Endothelial cell of umbilical vein (primary cell): ENCODE measurements around the gene ACSS1. TPM values are rescaled to one million over a fixed set of nuclear protein-coding genes. Genes with fewer than 3 reads are reported as not detected.

Source experiments
- BruUV-seq: library from RNA; stranded (reverse); fragments of 400-500 nt; replicated peaks from 2 replicates; lab custom pipeline; 2021; lab: Mats Ljungman, UMichigan
- CTCF ChIA-PET: fragments of 300-600, 350-600 bp; sonication (Branson Sonifier 250); formaldehyde crosslinking; loops from one replicate; lab custom pipeline; 2021; ENCODE audit warnings: antibody characterized with exemption, inconsistent platforms; lab: Charles Lee
- POLR2A ChIA-PET: fragments of 300-600, 350-600 bp; sonication (Branson Sonifier 250); formaldehyde crosslinking; loops from one replicate; lab custom pipeline; 2021; ENCODE audit warnings: antibody characterized with exemption, inconsistent platforms; lab: Charles Lee
- DNase-seq: peaks from one replicate; pipeline ENCODE4 v3.0.0-alpha.2; 2011; ENCODE audit warnings: low read depth, low spot score
- FAIRE-seq: peaks from 2 replicates; lab custom pipeline; 2011; peaks lifted over from hg19 to GRCh38; lab: Jason Lieb, UNC
- H2AFZ ChIP-seq: 2 replicates; pipeline ENCODE4 v1.6.0; 2012; ENCODE audit warnings: low read depth, low read length, control low read depth, inconsistent platforms
- H3K27ac ChIP-seq: 2 replicates; pipeline ENCODE4 v1.5.1; 2011; ENCODE audit warnings: low read depth, mild to moderate bottlenecking, control low read depth, low read length, moderate library complexity; ENCODE audit not compliant: insufficient read depth
- H3K27me3 ChIP-seq, 2 experiments: 2 replicates each; pipeline versions ENCODE4 v1.6.0 to v1.6.1; 2011; ENCODE audit warnings: low read length in 2 of 2, mixed read lengths in 1 of 2; ENCODE audit not compliant: control insufficient read depth in 2 of 2, insufficient read depth in 2 of 2
- H3K36me3 ChIP-seq, 2 experiments: 2 replicates in 1 of 2; 3 replicates in 1 of 2; pipeline ENCODE4 v1.5.1; 2011; ENCODE audit warnings: low read length in 2 of 2, mild to moderate bottlenecking in 1 of 2, moderate library complexity in 1 of 2; ENCODE audit not compliant: control insufficient read depth in 2 of 2, insufficient read depth in 2 of 2; ENCODE audit errors: extremely low read depth in 1 of 2
- H3K4me1 ChIP-seq: 3 replicates; pipeline ENCODE4 v1.5.1; 2011; ENCODE audit warnings: mild to moderate bottlenecking, low read length; ENCODE audit not compliant: control insufficient read depth, insufficient read depth; ENCODE audit errors: extremely low read depth
- H3K4me2 ChIP-seq: 2 replicates; pipeline ENCODE4 v1.6.1; 2011; ENCODE audit warnings: low read length, control low read depth, mixed read lengths; ENCODE audit not compliant: insufficient read depth
- H3K4me3 ChIP-seq, 3 experiments: fragments of 200-600 bp in 1 of 3; sonication (generic), shearing (Covaris generic) in 1 of 3; replicated peaks in 1 of 3; 2 replicates each; pipeline ENCODE4 v1.5.1; 2011 to 2016; ENCODE audit warnings: control low read depth in 3 of 3, low read length in 3 of 3, mild to moderate bottlenecking in 2 of 3, inconsistent platforms in 1 of 3, low read depth in 1 of 3, moderate library complexity in 1 of 3; ENCODE audit not compliant: insufficient read depth in 1 of 3
- H3K79me2 ChIP-seq: 2 replicates; pipeline ENCODE4 v1.6.0; 2012; ENCODE audit warnings: low read length, inconsistent platforms; ENCODE audit not compliant: control insufficient read depth, insufficient read depth
- H3K9ac ChIP-seq: replicated peaks from 2 replicates; pipeline ENCODE3; 2011; ENCODE audit warnings: low read length, control low read depth; ENCODE audit not compliant: insufficient read depth; ENCODE audit errors: extremely low read depth
- H3K9me1 ChIP-seq: replicated peaks from 3 replicates; pipeline ENCODE4 v1.6.0; 2011; ENCODE audit warnings: mild to moderate bottlenecking, low read length; ENCODE audit not compliant: control insufficient read depth, insufficient read depth; ENCODE audit errors: extremely low read depth
- H3K9me3 ChIP-seq: replicated peaks from 2 replicates; pipeline ENCODE4 v1.5.1; 2012; ENCODE audit warnings: low read length, inconsistent platforms; ENCODE audit not compliant: control insufficient read depth, insufficient read depth
- H4K20me1 ChIP-seq: replicated peaks from 2 replicates; pipeline ENCODE3; 2011; ENCODE audit warnings: mild to moderate bottlenecking, low read length; ENCODE audit not compliant: control insufficient read depth, insufficient read depth; ENCODE audit errors: extremely low read depth
- EZH2 ChIP-seq: IDR thresholded peaks from 2 replicates; pipeline ENCODE4 v1.6.1; 2012; ENCODE audit warnings: borderline replicate concordance, low read depth, mild to moderate bottlenecking, moderate library complexity, low read length, inconsistent platforms; ENCODE audit not compliant: severe bottlenecking
- FOS ChIP-seq: IDR thresholded peaks from 2 replicates; pipeline ENCODE4 v1.6.1; 2011; ENCODE audit warnings: mild to moderate bottlenecking, low read length, moderate library complexity, borderline replicate concordance; ENCODE audit not compliant: insufficient read depth
- GATA2 ChIP-seq: IDR thresholded peaks from 2 replicates; pipeline ENCODE4 v1.7.0; 2011; ENCODE audit warnings: low read depth, mild to moderate bottlenecking, moderate library complexity, mixed read lengths, low read length; ENCODE audit not compliant: insufficient read length, insufficient read depth
- JUN ChIP-seq: IDR thresholded peaks from 2 replicates; pipeline ENCODE4 v1.6.1; 2011; ENCODE audit warnings: borderline replicate concordance, low read depth; ENCODE audit not compliant: insufficient read length, insufficient read depth
- MYC ChIP-seq: IDR thresholded peaks from one replicate; pipeline ENCODE4 v1.6.1; 2011; ENCODE audit warnings: mild to moderate bottlenecking, low read depth, low read length
- POLR2A ChIP-seq: IDR thresholded peaks from 2 replicates; pipeline ENCODE4 v1.6.1; 2012; ENCODE audit warnings: low read depth, mild to moderate bottlenecking, control low read depth, low read length
- POLR2AphosphoS5 ChIP-seq: IDR thresholded peaks from 2 replicates; pipeline ENCODE4 v1.6.1; 2012; ENCODE audit warnings: low read depth, mild to moderate bottlenecking, control low read depth, low read length, moderate library complexity; ENCODE audit not compliant: insufficient read depth
- dilution Hi-C: fragments of 300-500 bp; cut with MboI; formaldehyde crosslinking; loops from one replicate; pipeline ENCODE4 v1.15.0; 2019; ENCODE audit warnings: low sequenced_read_pairs; ENCODE audit not compliant: extremely low pct_ligation_motif_present
- intact Hi-C: fragments of 100-400 bp; cut with micrococcal nuclease; formaldehyde crosslinking; loops from one replicate; pipeline ENCODE4 v1.10.0; 2022
- polyA plus RNA-seq, 4 experiments: library from polyadenylated mRNA; depleted of rRNA in 3 of 4; stranded (reverse) in 3 of 4; unstranded in 1 of 4; fragments of >200 nt; gene quantifications; 2 replicates each; pipeline versions ENCODE4 v1.2.1 to v1.2.3, GENCODE V29; 2011 to 2012; ENCODE audit warnings: missing spikeins in 1 of 4
- total RNA-seq: library from RNA; stranded (reverse); gene quantifications from 2 replicates; pipeline ENCODE4 v1.2.3, GENCODE V29; 2021
- TF ChIP-seq, protein P1 (sequence below): IDR thresholded peaks from 2 replicates; pipeline ENCODE4 v1.6.1; 2011; ENCODE audit not compliant: insufficient read depth, insufficient read length
- TF ChIP-seq, protein P2 (sequence below), 2 donors: IDR thresholded peaks; 1 replicate in 1 of 2; 2 replicates in 1 of 2; pipeline ENCODE4 v1.5.1; 2011; ENCODE audit warnings: low read length in 2 of 2, mild to moderate bottlenecking in 2 of 2, moderate library complexity in 2 of 2, control low read depth in 1 of 2, inconsistent platforms in 1 of 2, low read depth in 1 of 2; ENCODE audit not compliant: insufficient read depth in 1 of 2; ENCODE audit errors: extremely low read depth in 1 of 2

The ACSS1 gene
- total and polyA plus RNA-seq, 2 donors (not counting 3 experiments of a cell fraction or from before 2014, with no cell fraction given), result 6.2 to 17.9 TPM

DNA sequence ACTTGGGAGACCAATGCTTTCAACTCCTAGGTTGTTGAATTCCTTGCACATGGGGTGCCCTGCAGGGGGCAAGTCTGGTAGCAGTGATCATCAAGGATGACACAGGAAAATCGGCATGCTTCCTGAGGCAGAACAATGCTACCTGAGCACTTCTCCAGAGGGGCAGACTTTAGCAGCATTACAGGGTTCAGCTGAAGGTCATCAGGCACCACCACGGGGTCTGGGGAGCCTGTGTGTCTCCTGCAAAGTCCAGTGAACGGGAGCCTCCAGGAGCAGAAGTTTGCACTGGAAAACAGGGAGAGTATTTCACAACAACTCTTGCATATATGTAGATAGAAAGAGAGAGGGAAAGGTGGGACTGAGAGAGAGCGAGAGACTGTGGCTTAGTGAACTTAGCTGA is 13.8 kb upstream of the ACSS1 start:
- Histone ChIP-seq H3K4me3 (no peak overlapping the region), H3K4me1 (no peaks in the 10 kb centered on the region), H3K9me3 (no peaks in the 10 kb centered on the region), H2AFZ (no peak overlapping the region), H3K9me1 (no peaks in the 10 kb centered on the region), H3K27ac (no peak overlapping the region), H4K20me1 (no peaks in the 10 kb centered on the region), H3K36me3 (no peaks in the 10 kb centered on the region), H3K9ac (no peak overlapping the region), H3K4me2 (no peak overlapping the region), H3K79me2 (no peaks in the 10 kb centered on the region), H3K27me3 (peaks cover 18 to 30% of the 10 kb centered on the region in 2 experiments)
- intact Hi-C loops, result no loop called here
- DNase-seq (no peak), FAIRE-seq (no peak)
- POLR2A ChIA-PET, result no interaction called here
- CTCF ChIA-PET, result interaction anchor here (1.0 kb wide), 1 partner anchor 152 kb away, joined by 3 read pairs; no protein-coding TSS in a partner anchor
- TF ChIP-seq, protein P1, sequence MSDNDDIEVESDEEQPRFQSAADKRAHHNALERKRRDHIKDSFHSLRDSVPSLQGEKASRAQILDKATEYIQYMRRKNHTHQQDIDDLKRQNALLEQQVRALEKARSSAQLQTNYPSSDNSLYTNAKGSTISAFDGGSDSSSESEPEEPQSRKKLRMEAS, result no peak
- TF ChIP-seq, protein P2, sequence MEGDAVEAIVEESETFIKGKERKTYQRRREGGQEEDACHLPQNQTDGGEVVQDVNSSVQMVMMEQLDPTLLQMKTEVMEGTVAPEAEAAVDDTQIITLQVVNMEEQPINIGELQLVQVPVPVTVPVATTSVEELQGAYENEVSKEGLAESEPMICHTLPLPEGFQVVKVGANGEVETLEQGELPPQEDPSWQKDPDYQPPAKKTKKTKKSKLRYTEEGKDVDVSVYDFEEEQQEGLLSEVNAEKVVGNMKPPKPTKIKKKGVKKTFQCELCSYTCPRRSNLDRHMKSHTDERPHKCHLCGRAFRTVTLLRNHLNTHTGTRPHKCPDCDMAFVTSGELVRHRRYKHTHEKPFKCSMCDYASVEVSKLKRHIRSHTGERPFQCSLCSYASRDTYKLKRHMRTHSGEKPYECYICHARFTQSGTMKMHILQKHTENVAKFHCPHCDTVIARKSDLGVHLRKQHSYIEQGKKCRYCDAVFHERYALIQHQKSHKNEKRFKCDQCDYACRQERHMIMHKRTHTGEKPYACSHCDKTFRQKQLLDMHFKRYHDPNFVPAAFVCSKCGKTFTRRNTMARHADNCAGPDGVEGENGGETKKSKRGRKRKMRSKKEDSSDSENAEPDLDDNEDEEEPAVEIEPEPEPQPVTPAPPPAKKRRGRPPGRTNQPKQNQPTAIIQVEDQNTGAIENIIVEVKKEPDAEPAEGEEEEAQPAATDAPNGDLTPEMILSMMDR (IDR thresholded peaks at IDR 0.05; ENCODE audit: extremely low read depth in 1 of 2, insufficient read depth in 1 of 2, low read depth in 1 of 2, low read length in 2 of 2), result no peak
- TF ChIP-seq FOS (no peak), POLR2AphosphoS5 (no peak), MYC (no peak), JUN (no peak), POLR2A (no peak), EZH2 (no peak), GATA2 (no peak)
- BruUV-seq, result no TSS peak
- dilution Hi-C loops, result no loop called here
